Type B pancreatic cell (in vitro differentiated cells): ENCODE results near the gene CARD11. TPM values are rescaled to one million over a fixed set of nuclear protein-coding genes. Genes with fewer than 3 reads are reported as not detected.

Experiments used
- DNase-seq: peaks from one replicate; pipeline ENCODE4 v3.0.0; 2021; ENCODE audit warnings: mixed read lengths; ENCODE audit not compliant: unreplicated experiment; ENCODE audit errors: extremely low spot score
- H3K27ac Mint-ChIP-seq: 2 replicates; pipeline ENCODE4 v1.8.0; 2021; ENCODE audit warnings: mild to moderate bottlenecking, mixed read lengths
- H3K27me3 Mint-ChIP-seq: 2 replicates; pipeline ENCODE4 v1.8.0; 2021; ENCODE audit warnings: mixed read lengths
- H3K36me3 Mint-ChIP-seq: 2 replicates; pipeline ENCODE4 v1.8.0; 2021; ENCODE audit warnings: mixed read lengths
- H3K4me1 Mint-ChIP-seq: one replicate; pipeline ENCODE4 v1.8.0; 2021; ENCODE audit warnings: mixed read lengths; ENCODE audit not compliant: unreplicated experiment
- H3K4me3 Mint-ChIP-seq: 2 replicates; pipeline ENCODE4 v1.8.0; 2021; ENCODE audit warnings: mild to moderate bottlenecking, mixed read lengths
- H3K9me3 Mint-ChIP-seq: 2 replicates; pipeline ENCODE4 v1.8.0; 2021; ENCODE audit warnings: mixed read lengths
- total RNA-seq: library from RNA; stranded (reverse); gene quantifications from 2 replicates; pipeline ENCODE4 v1.2.1, GENCODE V29; 2021; ENCODE audit warnings: low replicate concordance
- TF ChIP-seq, protein P1 (sequence below): fragments of 200-600 bp; sonication (generic); conservative IDR thresholded peaks from 2 replicates; pipeline ENCODE4 v1.5.0; 2021; ENCODE audit warnings: antibody characterized with exemption, mild to moderate bottlenecking

CARD11 gene
- total RNA-seq, 1 donor from 2014 or later, result 11.6 TPM

DNA sequence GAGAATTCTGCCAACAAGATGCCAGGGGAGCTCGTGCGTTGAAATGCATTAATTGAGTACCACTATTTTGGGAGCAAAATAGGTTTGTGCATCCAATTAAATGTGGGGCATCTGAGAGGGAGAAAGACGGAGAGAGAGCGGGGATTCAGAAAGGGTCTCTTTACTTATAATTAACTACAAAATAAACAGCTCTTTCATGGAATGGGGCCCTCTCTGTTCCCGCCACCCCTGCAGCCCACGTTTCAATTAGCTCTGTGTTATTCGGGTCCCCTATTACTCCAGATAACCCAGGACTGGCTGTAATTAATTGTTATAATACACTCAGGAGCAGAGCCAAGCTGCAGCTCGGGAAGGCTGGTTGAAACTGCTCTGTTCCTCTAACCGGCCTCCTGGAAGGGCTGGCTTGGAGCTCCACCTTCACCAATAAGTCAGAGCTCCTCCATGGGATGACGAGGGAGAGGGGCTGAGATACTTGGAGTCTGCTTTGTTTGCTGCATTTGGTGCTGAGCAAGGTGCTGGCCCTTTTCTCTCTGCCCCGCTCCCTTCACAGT, 67.8 kb downstream of the CARD11 start:
- Mint-ChIP-seq H3K27ac (no peak overlapping the region), H3K36me3 (no peaks in the 10 kb centered on the region), H3K4me3 (no peak overlapping the region), H3K4me1 (peaks cover 7% of the 10 kb centered on the region), H3K9me3 (no peaks in the 10 kb centered on the region), H3K27me3 (peaks cover 6% of the 10 kb centered on the region)
- DNase-seq, result no peak
- TF ChIP-seq, protein P1, sequence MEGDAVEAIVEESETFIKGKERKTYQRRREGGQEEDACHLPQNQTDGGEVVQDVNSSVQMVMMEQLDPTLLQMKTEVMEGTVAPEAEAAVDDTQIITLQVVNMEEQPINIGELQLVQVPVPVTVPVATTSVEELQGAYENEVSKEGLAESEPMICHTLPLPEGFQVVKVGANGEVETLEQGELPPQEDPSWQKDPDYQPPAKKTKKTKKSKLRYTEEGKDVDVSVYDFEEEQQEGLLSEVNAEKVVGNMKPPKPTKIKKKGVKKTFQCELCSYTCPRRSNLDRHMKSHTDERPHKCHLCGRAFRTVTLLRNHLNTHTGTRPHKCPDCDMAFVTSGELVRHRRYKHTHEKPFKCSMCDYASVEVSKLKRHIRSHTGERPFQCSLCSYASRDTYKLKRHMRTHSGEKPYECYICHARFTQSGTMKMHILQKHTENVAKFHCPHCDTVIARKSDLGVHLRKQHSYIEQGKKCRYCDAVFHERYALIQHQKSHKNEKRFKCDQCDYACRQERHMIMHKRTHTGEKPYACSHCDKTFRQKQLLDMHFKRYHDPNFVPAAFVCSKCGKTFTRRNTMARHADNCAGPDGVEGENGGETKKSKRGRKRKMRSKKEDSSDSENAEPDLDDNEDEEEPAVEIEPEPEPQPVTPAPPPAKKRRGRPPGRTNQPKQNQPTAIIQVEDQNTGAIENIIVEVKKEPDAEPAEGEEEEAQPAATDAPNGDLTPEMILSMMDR, result no peak

DNA sequence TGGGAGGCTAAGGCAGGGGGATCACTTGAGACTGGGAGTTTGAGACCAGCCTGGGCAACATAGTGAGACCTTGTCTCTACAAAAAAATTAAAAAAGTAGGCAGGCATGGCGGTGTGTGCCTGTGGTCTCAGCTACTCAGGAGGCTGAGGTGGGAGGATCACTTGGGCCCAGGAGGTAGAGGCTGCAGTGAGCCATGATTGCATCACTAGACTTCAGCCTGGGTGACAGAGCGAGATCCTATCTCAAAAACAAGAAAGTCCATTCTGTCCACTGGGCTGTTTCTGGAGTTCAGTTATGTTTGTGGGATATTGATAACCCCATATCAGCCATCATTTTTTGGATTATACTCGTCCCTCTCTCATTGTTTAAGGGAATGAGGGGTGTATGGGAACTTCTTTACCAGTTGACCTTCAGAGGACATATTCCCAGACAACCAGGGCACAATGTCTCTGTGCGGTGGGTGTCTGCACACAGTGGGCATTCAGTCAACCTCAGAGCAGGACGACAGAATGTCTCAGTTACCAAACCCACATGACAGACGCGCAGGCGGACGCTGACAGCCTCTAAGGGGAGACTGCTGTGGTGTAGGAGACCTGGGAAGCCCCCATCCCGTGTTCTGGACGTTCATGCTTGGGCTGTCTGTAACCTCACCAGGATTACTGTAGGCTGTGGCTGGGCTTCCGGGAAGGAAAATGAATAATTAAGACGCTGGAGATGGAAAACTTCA, 69.4 kb downstream of the CARD11 start:
- Mint-ChIP-seq H3K9me3 (no peaks in the 10 kb centered on the region), H3K36me3 (no peaks in the 10 kb centered on the region)
- TF ChIP-seq, protein P1, result no peak

DNA sequence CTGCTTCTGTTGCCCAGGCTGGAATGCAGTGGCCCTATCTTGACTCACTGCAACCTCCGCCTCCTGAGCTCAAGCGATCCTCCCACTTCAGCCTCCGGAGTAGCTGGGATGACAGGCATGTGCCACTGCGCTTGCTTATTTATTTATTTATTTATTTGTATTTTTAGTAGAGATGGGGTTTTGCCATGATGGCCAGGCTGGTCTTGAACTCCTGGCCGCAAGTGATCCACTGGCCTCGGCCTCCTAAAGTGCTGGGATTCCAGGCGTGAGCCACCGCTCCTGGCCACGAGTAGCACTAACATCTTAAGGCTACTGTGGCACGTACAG, 70.9 kb downstream of the CARD11 start:
- H3K27ac Mint-ChIP-seq, result no peak overlapping the region
- TF ChIP-seq, protein P1, result no peak
- no peak for DNase-seq
- no peaks in the 10 kb centered on the region for H3K36me3 Mint-ChIP-seq
- H3K4me3 Mint-ChIP-seq, result no peak overlapping the region
- peaks cover 3% of the 10 kb centered on the region for H3K4me1 Mint-ChIP-seq
- no peaks in the 10 kb centered on the region for H3K27me3 Mint-ChIP-seq
- no peaks in the 10 kb centered on the region for H3K9me3 Mint-ChIP-seq

More for the DNA sequence above, 69.4 kb downstream of the CARD11 start:
- no peak overlapping the region for H3K4me3 Mint-ChIP-seq
- no peak for DNase-seq
- peaks cover 5% of the 10 kb centered on the region for H3K27me3 Mint-ChIP-seq
- peaks cover 7% of the 10 kb centered on the region for H3K4me1 Mint-ChIP-seq
- no peak overlapping the region for H3K27ac Mint-ChIP-seq

DNA sequence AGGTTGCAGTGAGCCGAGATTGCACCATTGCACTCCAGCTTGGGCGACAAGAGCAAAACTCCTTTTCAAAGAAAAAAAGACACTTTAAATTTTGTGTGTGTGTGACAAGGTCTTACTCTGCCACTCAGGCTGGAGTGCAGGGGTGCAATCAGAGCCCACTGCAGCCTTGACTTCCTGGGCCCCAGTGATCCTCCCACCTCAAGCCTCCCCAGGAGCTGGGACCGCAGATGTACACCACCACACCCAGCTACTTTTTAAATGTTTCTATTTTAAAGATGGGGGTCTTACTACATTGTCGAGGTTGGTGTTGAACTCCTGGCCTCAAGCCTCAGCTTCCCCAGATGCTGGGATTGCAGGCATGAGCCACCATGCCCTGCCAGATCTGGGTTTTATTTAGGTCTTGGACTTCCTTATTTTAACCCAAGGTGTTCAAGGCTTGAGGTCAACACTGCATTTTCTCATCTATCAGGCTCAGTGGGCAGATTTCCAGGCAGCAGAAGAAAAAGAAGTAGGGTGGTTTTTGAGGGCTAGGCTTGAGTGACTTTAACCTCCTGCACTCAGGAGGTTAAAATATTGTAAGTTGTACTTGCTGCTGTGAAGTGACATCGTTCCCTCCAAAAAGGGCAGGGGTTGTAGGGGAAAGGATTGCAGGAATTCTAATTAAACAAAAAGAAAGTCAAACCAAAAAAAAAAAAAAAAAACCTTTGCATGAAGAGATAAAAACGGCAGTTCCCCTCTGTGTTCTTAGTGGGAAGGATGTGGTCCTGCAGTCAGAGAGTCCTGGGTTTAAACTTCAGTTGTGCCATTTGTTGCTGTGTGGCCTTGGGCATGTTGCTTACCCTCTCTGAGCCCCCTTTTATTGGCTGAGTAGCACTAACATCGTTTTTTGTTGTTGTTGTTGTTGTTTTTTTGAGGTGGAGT, 71.5 kb downstream of the CARD11 start:
- Mint-ChIP-seq H3K9me3 (no peaks in the 10 kb centered on the region), H3K4me1 (peaks cover 3% of the 10 kb centered on the region), H3K36me3 (no peaks in the 10 kb centered on the region), H3K4me3 (no peak overlapping the region), H3K27ac (no peak overlapping the region), H3K27me3 (no peaks in the 10 kb centered on the region)
- TF ChIP-seq, protein P1, result no peak
- no peak for DNase-seq

DNA sequence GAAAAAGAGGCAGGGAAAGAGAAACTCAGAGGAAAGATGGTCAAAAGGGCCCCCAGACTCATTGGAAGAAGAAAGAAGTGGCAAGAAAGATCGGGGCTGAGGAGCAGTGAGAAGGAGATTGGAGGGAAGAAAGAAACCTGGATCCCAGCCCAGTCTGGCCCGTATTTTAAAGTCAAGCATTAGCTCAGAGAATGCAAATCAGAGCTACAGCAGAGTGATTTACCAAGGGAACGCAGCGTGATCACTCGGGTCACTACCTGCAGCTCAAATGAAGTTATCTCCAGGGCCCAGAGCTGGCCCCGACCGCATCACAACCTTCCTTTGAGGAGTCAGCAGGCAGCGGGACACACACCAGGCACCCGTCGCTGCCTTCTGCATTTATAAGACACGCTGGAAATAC, 72.8 kb downstream of the CARD11 start:
- no peak for DNase-seq
- Mint-ChIP-seq H3K27ac (no peak overlapping the region), H3K4me1 (peaks cover 3% of the 10 kb centered on the region), H3K4me3 (no peak overlapping the region), H3K36me3 (no peaks in the 10 kb centered on the region), H3K9me3 (no peaks in the 10 kb centered on the region), H3K27me3 (no peaks in the 10 kb centered on the region)
- TF ChIP-seq, protein P1, result no peak
